Brain microvascular endothelial cell (primary cell): ENCODE data around the gene ITGB3.

Experiments
- DNase-seq: peaks from one replicate; pipeline ENCODE4 v3.0.0-alpha.2; 2020
- H3K27ac ChIP-seq: fragments of 250-450 bp; sonication (Bioruptor Pico); 2 replicates; pipeline ENCODE4 v1.5.1; 2020; ENCODE audit warnings: mild to moderate bottlenecking, moderate library complexity
- H3K27me3 ChIP-seq: fragments of 250-450 bp; sonication (Bioruptor Pico); replicated peaks from 2 replicates; pipeline ENCODE4 v1.5.1; 2020; ENCODE audit warnings: mild to moderate bottlenecking
- H3K36me3 ChIP-seq: fragments of 250-450 bp; sonication (Bioruptor Pico); replicated peaks from 2 replicates; pipeline ENCODE4 v1.5.1; 2020; ENCODE audit warnings: mild to moderate bottlenecking
- H3K4me3 ChIP-seq: 2 replicates; pipeline ENCODE4 v1.5.1; 2011; ENCODE audit warnings: low read depth, mild to moderate bottlenecking, control low read depth, low read length, moderate library complexity
- CTCF ChIP-seq: IDR thresholded peaks from 2 replicates; pipeline ENCODE4 v1.5.1; 2011; ENCODE audit warnings: low read depth, mild to moderate bottlenecking, moderate library complexity, low read length, control low read depth, inconsistent platforms; ENCODE audit errors: missing control alignments
- in situ Hi-C: cut with HindIII; loops from 2 replicates; pipeline ENCODE4 v1.10.0; 2017; ENCODE audit warnings: low sequenced_read_pairs, low pct_ligation_motif_present

The ITGB3 gene

DNA sequence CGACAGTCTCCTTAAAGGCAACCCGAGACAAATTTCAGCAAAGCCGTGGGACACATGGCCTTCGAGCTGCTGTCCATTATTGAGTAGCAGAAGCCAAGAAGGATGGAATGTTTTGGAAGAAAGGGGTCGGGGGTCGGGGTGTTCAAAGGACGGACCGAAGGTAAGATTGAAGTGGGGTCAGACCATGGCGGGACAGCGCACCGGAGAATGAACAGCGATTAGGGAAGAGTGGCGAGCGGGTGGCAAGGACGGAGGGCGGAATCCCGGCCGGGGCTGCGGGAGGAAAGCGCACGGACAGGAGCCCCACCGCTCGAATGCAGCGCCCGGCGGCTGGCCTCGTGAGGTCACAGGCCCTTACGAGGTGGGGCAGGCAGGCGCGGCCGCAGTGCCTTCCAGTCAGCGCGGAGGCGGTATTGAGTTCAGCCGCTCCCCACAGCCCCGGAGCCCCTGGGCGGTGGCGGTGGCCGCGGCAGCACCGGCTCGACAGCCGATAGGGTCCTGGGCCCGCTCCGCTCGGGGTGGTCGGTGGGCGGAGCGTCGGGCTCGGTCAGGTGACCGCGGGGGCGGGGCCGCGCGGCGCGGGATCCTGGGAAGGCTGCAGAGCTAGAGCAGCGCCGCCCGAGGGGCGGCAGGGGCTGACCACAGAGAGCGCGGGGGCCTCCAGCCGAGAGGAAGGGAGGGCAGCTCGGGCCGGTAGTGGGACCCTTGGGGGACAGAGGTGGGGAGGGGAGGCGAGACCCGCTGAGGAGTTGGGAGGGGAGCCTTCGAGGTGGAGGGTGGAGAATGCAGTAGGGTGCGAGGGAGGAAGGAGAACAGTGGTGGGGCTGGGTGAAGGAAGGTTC, 70.0 kb downstream of the ITGB3 start, which contains the start of gene EFCAB13:
Gene EFCAB13, plus strand, starts transcription at position 574 of the 842 bp plus-strand sequence. CDS start 4,399 bp downstream, outside the sequence.
- H3K27ac ChIP-seq = peak within 1 kb of the TSS; percentile 27
- no peaks in the 10 kb centered on the region for H3K36me3 ChIP-seq
- DNase-seq = peak; percentile 54
- no peak for TF ChIP-seq CTCF
- in situ Hi-C loops = no loop called here
- H3K4me3 ChIP-seq = peak within 1 kb of the TSS; percentile 67
- no peaks in the 10 kb centered on the region for H3K27me3 ChIP-seq

DNA sequence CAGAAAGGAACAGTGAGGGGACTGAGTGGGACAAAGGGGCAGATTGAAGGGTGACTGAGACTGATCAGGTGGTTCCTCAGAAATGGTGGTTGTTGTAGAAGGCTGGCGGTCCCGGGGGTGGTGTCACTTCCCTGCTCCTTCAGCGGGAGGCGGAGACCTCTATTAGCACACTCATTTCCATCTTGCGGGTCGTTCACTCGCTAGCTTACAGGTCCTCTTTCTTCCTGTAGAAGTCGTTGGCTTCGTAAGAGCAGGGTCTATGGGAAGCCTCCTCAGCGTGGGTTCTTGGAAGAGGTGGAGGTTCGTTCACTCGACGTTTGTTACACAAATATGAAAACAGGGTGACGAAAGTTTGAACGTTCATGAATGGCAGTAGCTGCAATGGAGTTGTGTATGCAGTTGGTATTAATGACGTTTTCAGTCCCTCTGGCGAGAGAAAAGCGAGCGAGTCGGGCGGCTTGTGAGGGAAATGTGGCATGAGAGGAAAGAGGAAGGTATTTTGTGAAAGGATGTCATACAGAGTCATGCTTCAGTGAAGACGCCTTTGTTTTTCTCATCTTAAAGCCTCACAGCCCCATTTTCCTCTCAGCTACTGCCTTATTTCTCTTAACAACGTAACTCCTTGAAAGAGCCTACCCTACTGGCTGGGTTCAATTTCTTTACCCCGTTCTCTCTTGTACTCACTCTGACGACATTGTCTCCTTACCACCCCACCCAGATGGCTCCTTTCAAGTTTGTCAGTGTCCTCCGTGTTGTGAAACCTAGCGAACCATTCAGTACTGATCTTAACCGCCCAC, 70.8 kb downstream of the ITGB3 start:
- H3K27me3 ChIP-seq = no peaks in the 10 kb centered on the region
- in situ Hi-C loops = no loop called here
- no peak for DNase-seq
- no peaks in the 10 kb centered on the region for H3K36me3 ChIP-seq
- H3K27ac ChIP-seq = no peak overlapping the region
- TF ChIP-seq CTCF = no peak
- H3K4me3 ChIP-seq = peak overlapping the region; percentile 67

DNA sequence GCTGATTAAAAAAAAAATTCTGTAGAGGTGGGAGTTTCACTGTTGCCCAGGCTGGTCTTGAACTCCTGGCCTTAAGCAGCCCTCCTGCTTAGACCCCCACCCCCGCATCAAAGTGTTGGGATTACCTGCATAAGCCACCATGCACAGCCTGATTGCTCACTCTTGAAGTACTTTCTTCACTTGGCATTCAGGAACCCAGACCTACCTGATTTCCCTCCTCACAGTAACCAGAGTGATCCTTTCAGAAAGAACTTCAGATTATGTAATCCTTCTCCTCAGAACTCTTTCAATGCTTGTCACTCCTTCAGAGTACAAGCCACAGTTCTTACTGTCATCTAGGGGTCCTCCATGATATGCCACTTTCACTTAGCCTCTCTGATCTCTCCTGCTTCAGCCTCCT, 71.5 kb downstream of the ITGB3 start:
- in situ Hi-C loops = no loop called here
- no peak overlapping the region for H3K4me3 ChIP-seq
- H3K27me3 ChIP-seq = no peaks in the 10 kb centered on the region
- no peak overlapping the region for H3K27ac ChIP-seq
- no peak for DNase-seq
- H3K36me3 ChIP-seq = no peaks in the 10 kb centered on the region
- TF ChIP-seq CTCF = no peak

DNA sequence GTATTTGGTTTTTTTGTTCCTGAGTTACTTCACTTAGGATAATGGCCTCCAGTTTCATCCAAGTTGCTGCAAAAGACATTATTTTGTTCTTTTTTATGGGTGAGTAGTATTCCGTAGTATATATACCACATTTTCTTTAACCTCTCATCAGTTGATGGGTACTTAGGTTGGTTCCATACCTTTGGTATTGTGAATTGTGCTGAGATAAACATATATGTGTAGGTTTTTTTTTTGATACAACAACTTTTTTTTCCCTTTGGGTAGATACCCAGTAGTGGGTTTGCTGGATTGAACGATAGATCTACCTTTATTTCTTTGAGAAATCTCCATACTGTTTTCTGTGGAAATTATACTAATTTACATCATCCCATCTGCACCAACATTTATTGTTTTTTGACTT, 76.9 kb downstream of the ITGB3 start:
- no peaks in the 10 kb centered on the region for H3K36me3 ChIP-seq
- in situ Hi-C loops = no loop called here
- no peak for TF ChIP-seq CTCF

GRCh38 chr17:47332287-47332686, 78.7 kb downstream of the ITGB3 start:
- H3K27ac ChIP-seq = no peak overlapping the region
- no peaks in the 10 kb centered on the region for H3K27me3 ChIP-seq
- H3K4me3 ChIP-seq = no peak overlapping the region
- H3K36me3 ChIP-seq = no peaks in the 10 kb centered on the region
- TF ChIP-seq CTCF = no peak
- DNase-seq = no peak
- in situ Hi-C loops = no loop called here

More for the DNA sequence above, 76.9 kb downstream of the ITGB3 start:
- Histone ChIP-seq H3K4me3 (no peak overlapping the region), H3K27me3 (no peaks in the 10 kb centered on the region), H3K27ac (no peak overlapping the region)
- DNase-seq = no peak
